IPS DF 4.7 (cell line): Measurements from ENCODE around the gene TMEM135.

Experiments used
- DNase-seq: peaks from one replicate; pipeline ENCODE4 v3.0.0-alpha.2; 2013; ENCODE audit warnings: low spot score; ENCODE audit errors: extremely low read depth

Gene TMEM135

GRCh38 chr11:87299041-87299481 is 261.3 kb downstream of the TMEM135 start:
- no peak for DNase-seq

- no peak for DNase-seq
Measured at GRCh38 chr11:87300640-87301380, 263.1 kb downstream of the TMEM135 start.

- no peak for DNase-seq
Measured at GRCh38 chr11:87301785-87302540, 264.2 kb downstream of the TMEM135 start.

DNA sequence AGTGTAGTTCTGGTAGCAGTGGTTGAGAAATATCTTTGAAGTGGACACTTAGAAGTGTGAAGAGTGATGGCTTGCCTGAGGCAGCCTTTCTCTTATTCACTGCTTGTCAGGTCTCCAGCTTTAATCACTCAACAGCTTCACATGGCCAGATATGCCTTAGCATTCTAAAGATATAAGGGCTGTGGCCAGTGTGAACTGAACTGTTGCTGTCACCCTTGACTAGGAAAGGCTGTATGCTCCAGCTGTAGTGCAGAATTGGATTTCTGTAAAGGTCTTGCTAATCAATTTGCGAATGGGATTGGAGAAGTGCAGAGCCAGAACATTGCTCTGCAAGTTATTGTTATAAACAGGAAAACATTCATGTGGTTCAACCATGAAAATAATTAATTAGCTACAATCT is 266.7 kb downstream of the TMEM135 start:
- DNase-seq = no peak

DNA sequence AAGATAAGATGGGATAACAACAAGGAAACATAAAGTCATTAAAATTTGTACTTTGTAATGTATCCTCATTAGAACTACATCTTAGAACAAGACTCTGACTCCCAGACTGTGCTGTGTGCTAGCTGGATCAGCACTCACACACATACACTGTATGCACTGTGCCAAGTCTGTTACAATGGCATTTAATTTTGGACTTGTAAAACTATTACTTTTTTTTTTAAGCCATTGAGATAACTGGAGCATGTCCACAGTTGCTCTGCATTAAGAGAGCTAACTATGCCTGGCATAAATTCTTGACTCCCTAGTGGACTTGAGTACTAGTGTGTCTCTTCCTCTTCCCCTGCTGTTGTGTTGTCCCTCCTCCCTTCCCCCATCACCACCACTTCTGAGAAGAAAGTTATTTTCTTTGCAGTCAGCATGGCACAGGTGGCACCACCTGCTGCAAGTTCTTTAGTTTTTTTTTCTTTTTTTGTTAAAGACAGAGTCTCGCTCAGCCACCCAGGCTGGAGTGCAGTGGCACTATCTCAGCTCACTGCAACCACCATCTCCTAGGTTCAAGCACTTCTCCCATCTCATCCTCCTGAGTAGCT is 268.6 kb downstream of the TMEM135 start:
- no peak for DNase-seq

GRCh38 chr11:87307101-87307500 is 269.4 kb downstream of the TMEM135 start:
- no peak for DNase-seq

DNA sequence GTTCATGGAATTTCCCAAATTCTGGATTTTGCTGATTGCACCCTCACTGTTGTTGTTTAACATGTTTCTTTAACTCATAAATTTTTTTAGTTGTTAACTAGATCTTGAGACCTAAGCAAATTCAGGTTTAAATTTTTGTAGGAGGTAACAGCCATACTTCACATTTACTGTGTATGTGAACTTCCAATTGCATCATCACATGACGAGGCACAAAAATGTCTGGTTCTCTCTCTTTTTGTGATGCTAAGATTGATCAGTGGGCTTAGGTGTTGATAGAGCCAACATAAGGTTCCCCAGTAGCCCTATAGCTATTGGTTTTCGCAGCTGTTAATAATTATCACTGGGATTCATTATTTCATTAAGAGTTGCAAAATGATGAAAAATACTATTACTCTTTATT is 277.5 kb downstream of the TMEM135 start:
- DNase-seq = no peak

- DNase-seq = no peak
Measured at GRCh38 chr11:87316491-87316890, 278.8 kb downstream of the TMEM135 start.

DNA sequence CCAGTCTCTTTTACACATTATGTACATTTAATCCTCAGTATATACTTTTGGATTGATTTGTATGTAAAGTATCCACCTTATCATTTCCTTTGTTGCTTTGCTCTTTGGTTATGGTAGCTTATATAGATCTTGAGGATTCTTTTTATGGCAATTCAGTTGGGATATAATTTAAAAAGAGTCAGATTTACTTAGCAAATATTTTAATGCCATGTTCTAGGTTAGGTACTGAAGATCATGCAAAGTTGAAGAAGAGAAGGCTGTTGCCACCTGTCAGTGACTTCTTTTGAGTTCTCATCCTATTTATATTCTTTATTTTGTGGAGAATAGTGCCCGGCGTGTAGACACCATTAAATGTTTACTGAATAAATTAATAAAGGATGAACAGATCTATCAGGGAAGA is 279.7 kb downstream of the TMEM135 start:
- no peak for DNase-seq

DNA sequence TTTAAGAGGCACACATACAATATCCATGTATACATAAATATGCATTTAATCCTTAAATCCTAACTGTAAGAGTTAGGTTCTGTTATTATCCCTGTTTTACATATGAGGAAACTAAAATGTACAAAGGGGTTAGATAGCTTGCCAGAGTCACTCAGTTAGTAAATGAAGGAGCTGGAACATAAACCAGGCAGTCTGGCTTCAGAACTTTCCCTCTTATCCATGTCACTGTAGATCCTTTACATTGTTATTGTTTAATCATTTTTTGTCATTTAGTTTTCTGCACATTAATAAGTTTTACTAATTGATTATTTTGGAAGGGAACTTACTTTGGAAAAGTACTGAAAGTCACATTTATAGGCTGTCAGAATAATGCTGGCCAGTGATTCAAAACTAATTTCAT is 282.4 kb downstream of the TMEM135 start:
- no peak for DNase-seq

DNA sequence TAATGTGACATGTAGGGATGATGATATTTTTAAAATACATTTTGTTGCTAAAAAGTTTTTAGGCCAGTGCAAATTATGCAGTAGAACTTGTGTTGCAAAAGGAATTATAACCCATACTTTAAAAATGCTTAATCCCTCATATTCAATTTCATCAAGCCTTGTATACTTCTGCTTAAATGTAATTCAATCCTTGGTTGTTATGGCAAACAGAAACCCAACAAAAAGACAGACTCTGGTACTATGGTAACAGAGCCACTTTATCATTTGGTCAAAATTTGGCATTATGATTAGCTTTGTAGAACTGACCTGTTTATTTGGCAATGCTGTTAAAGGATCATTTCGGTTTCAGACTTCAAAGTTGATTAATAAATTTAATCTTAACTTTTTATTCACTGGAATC is 284.8 kb downstream of the TMEM135 start:
- DNase-seq = no peak

DNA sequence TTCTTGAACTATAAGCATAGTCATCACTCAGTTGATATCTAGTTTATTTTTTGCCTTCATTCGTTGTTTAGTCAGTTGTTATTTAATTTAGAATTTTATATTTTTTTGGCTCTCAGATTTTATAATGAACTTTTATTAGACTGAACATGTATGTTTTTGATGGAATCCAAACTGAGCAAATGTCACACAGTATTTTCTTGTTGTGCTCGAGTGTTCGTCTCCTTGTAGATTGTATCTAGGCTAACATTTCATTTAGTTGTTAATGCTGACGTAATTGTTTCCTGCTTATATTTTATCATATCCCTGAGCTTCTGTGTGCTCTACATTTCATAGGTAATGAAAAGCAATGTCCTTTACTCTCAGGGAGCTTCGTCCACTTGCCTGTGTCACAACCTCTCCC is 286.2 kb downstream of the TMEM135 start:
- DNase-seq = no peak

- no peak for DNase-seq
Measured at GRCh38 chr11:87324817-87325489, 287.2 kb downstream of the TMEM135 start.

DNA sequence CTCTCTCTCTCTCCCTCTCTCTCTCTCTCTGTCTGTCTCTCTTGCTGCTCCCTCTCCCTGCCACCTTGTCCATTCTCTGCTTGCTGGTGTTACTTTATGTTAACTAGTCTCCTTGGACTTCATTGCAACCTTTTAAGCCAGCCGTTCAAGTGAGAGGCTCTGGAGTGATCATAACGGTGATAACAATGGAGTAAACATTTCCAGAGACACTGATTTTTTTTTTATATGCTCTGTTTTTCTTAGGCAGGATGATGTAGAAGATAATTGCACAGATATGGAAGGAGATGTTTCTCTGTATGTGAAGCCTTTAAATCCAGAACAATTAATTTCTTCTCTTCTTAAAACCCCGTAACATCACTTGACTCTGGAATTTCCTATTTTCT is 287.7 kb downstream of the TMEM135 start:
- DNase-seq = no peak

DNA sequence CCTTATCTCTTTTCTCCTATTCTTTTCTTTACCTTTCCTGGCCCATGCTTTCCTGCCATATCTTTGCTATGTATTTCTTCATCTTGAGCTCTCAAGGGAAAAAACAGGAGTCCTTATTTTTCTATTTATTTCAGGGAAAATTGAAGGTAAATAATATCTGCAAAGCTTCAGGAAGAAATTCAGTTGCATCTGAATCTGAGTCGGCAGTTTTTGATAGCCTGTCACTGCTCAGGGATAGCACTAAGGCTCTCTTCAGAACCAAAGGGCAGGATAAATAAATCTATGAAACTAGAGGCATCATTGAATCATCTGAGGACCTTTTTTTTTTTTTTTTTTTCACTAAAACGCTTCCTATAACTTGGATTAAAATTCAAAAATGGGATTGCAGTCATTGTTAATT is 288.9 kb downstream of the TMEM135 start:
- DNase-seq = no peak

DNA sequence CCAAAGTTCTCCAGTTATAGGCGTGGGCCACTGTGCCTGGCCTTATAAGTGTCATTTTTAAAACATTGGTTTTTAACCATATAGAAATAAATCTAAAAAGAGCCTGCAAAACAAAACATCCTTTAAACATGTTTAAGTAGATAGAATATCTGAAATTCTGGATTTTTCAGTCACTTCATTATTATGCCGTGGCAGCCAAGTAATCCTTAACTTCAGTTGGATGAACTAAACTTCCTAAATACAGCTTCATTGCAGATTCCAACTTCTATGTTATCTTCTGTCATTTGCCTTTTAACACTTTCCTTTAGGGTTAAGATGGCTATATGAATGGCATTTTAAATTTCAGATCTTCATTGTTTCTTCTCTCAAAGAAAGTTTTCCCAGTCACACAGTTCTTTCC is 291.4 kb downstream of the TMEM135 start:
- no peak for DNase-seq

- DNase-seq = no peak
Measured at GRCh38 chr11:87330187-87330601, 292.5 kb downstream of the TMEM135 start.

- no peak for DNase-seq
Measured at GRCh38 chr11:87331273-87331672, 293.5 kb downstream of the TMEM135 start.

DNA sequence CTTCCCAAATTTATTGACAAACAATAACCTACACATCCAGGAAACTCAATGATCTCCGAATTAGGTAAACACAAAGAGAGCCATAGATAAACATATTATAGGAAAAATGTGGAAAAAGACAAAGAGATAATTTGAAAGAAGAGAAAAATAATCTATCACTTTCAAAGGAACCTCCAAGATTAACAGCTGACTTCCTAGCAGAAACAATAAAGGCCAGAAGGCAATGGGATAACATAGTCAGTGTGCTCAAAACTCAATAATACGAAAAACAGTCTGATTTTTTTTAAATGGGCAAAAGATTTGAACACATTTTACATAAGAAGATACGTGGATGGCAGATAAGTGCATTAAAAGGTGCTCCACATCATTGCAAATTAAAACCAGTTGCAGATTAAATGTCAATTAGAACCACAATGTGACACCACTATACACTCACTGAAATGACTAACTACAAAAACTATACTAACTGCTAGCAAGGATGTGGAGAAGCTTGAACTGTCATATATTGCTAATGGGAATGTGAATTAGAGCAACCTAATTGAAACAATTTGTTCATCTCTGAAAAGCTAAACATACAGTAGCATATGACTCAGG is 300.4 kb downstream of the TMEM135 start:
- DNase-seq = no peak

DNA sequence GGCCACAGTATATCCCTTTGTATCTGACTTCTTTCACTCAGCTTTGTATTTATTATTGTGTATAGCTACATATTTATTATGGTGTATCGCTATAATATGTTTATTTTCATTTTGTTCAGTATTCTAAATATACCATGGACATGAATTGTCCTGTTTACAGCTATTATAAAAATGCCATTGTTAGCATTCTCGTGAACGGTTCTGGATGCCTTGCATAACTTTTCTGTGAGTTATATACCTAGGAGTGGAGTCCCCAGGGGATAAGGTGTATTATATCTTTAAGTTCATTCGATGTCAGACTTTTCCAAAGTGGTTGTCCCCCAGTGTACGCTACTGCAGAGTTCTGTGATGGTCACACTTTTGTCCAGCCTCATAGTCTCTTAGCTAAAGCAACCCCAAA is 301.7 kb downstream of the TMEM135 start:
- no peak for DNase-seq

GRCh38 chr11:87347441-87347840 is 309.7 kb downstream of the TMEM135 start:
- no peak for DNase-seq

GRCh38 chr11:87347854-87348253 is 310.1 kb downstream of the TMEM135 start:
- no peak for DNase-seq
